GM19467 (cell line): Measurements from ENCODE around the gene PNRC2.
"Not testable (repeated sequence)": the region's sequence is repeated elsewhere in the genome, so short reads cannot be mapped to it uniquely, and the experiment has no call there.

Experiments
- ATAC-seq: cut with Tn5 transposase; IDR thresholded peaks from one replicate; pipeline ENCODE4 v1.9.1; 2021; ENCODE audit warnings: mild to moderate bottlenecking, moderate library complexity; ENCODE audit not compliant: unreplicated experiment

PNRC2 gene

GRCh38 chr1:23987038-23987437 lies 27.4 kb downstream of the PNRC2 start:
- not testable (repeated sequence) for ATAC-seq

GRCh38 chr1:23989263-23989662 lies 29.6 kb downstream of the PNRC2 start:
- ATAC-seq = no peak

- ATAC-seq = not testable (repeated sequence)
These were observed 32.4 kb downstream of the PNRC2 start for GRCh38 chr1:23992011-23992410.

GRCh38 chr1:23995431-23995837 lies 35.8 kb downstream of the PNRC2 start:
- no peak for ATAC-seq

GRCh38 chr1:23996700-23997229 lies 37.1 kb downstream of the PNRC2 start:
- no peak for ATAC-seq

- no peak for ATAC-seq
These were observed 38.2 kb downstream of the PNRC2 start for GRCh38 chr1:23997812-23998211.

GRCh38 chr1:23999156-23999671 lies 39.6 kb downstream of the PNRC2 start:
- ATAC-seq = no peak

GRCh38 chr1:24002695-24003094 lies 43.1 kb downstream of the PNRC2 start:
- ATAC-seq = no peak

- ATAC-seq = no peak
These were observed 43.8 kb downstream of the PNRC2 start for GRCh38 chr1:24003331-24003972.

GRCh38 chr1:24004132-24004531 lies 44.5 kb downstream of the PNRC2 start:
- no peak for ATAC-seq

GRCh38 chr1:24005163-24005562 lies 45.5 kb downstream of the PNRC2 start:
- no peak for ATAC-seq

GRCh38 chr1:24007079-24007478 lies 47.5 kb downstream of the PNRC2 start:
- no peak for ATAC-seq

GRCh38 chr1:24008574-24009184 lies 49.1 kb downstream of the PNRC2 start:
- ATAC-seq = not testable (repeated sequence)

- ATAC-seq = no peak
These were observed 49.8 kb downstream of the PNRC2 start for GRCh38 chr1:24009406-24009805.

GRCh38 chr1:24010650-24011049 lies 51.0 kb downstream of the PNRC2 start:
- ATAC-seq = no peak

GRCh38 chr1:24012878-24013277 lies 53.2 kb downstream of the PNRC2 start:
- not testable (repeated sequence) for ATAC-seq
